ENCODE results near the gene RYK.

The RYK gene

GRCh38 chr3:134153761-134154160, 96.9 kb downstream of the RYK start:
- Histone ChIP-seq H3K27me3 (no peaks in the 10 kb centered on the region), H3K9me3 (no peaks in the 10 kb centered on the region), H3K36me3 (peaks cover 43% of the 10 kb centered on the region), H3K27ac (no peak overlapping the region), H3K4me1 (ENCODE audit: control insufficient read depth in 1 of 2, insufficient read depth in 1 of 2, low read depth in 1 of 2, low read length in 1 of 2) (no peaks in the 10 kb centered on the region), H3K4me3 (ENCODE audit: low read depth in 1 of 2, low read length in 1 of 2) (no peak overlapping the region)
- TF ChIP-seq CTCF (IDR thresholded peaks at IDR 0.05) = no peak

GRCh38 chr3:134150476-134150875, 100.2 kb downstream of the RYK start:
- Histone ChIP-seq H3K36me3 (peaks cover 21% of the 10 kb centered on the region), H3K9me3 (no peaks in the 10 kb centered on the region), H3K4me1 (ENCODE audit: control insufficient read depth in 1 of 2, insufficient read depth in 1 of 2, low read depth in 1 of 2, low read length in 1 of 2) (no peaks in the 10 kb centered on the region), H3K27me3 (no peaks in the 10 kb centered on the region), H3K27ac (no peak overlapping the region), H3K4me3 (ENCODE audit: low read depth in 1 of 2, low read length in 1 of 2) (no peak overlapping the region)
- no peak for TF ChIP-seq CTCF (IDR thresholded peaks at IDR 0.05)

- Histone ChIP-seq H3K36me3 (peaks cover 9% of the 10 kb centered on the region), H3K27me3 (no peaks in the 10 kb centered on the region)
- no peak for TF ChIP-seq CTCF (IDR thresholded peaks at IDR 0.05)
These were observed 101.4 kb downstream of the RYK start for GRCh38 chr3:134149286-134149685.

GRCh38 chr3:134148534-134148933, 102.1 kb downstream of the RYK start:
- no peaks in the 10 kb centered on the region for H3K9me3 ChIP-seq
- TF ChIP-seq CTCF (IDR thresholded peaks at IDR 0.05) = no peak
- H3K4me3 ChIP-seq (ENCODE audit: low read depth in 1 of 2, low read length in 1 of 2) = no peak overlapping the region
- H3K27me3 ChIP-seq = no peaks in the 10 kb centered on the region
- peaks cover 1% of the 10 kb centered on the region for H3K36me3 ChIP-seq
- no peak overlapping the region for H3K27ac ChIP-seq
- H3K4me1 ChIP-seq (ENCODE audit: control insufficient read depth in 1 of 2, insufficient read depth in 1 of 2, low read depth in 1 of 2, low read length in 1 of 2) = no peaks in the 10 kb centered on the region

More at GRCh38 chr3:134149286-134149685, 101.4 kb downstream of the RYK start:
- H3K4me1 ChIP-seq (ENCODE audit: control insufficient read depth in 1 of 2, insufficient read depth in 1 of 2, low read depth in 1 of 2, low read length in 1 of 2) = no peaks in the 10 kb centered on the region
- H3K27ac ChIP-seq = no peak overlapping the region
- H3K9me3 ChIP-seq = no peaks in the 10 kb centered on the region
- no peak overlapping the region for H3K4me3 ChIP-seq (ENCODE audit: low read depth in 1 of 2, low read length in 1 of 2)

GRCh38 chr3:134147411-134147810, 103.2 kb downstream of the RYK start:
- no peaks in the 10 kb centered on the region for H3K27me3 ChIP-seq
- H3K36me3 ChIP-seq = no peaks in the 10 kb centered on the region
- TF ChIP-seq CTCF (IDR thresholded peaks at IDR 0.05) = no peak
- H3K9me3 ChIP-seq = no peaks in the 10 kb centered on the region
- H3K4me3 ChIP-seq (ENCODE audit: low read depth in 1 of 2, low read length in 1 of 2) = no peak overlapping the region
- H3K27ac ChIP-seq = no peak overlapping the region
- no peaks in the 10 kb centered on the region for H3K4me1 ChIP-seq (ENCODE audit: control insufficient read depth in 1 of 2, insufficient read depth in 1 of 2, low read depth in 1 of 2, low read length in 1 of 2)

- no peaks in the 10 kb centered on the region for H3K4me1 ChIP-seq (ENCODE audit: control insufficient read depth in 1 of 2, insufficient read depth in 1 of 2, low read depth in 1 of 2, low read length in 1 of 2)
- TF ChIP-seq CTCF (IDR thresholded peaks at IDR 0.05) = no peak
- H3K27ac ChIP-seq = no peak overlapping the region
- H3K9me3 ChIP-seq = no peaks in the 10 kb centered on the region
- H3K36me3 ChIP-seq = no peaks in the 10 kb centered on the region
- no peaks in the 10 kb centered on the region for H3K27me3 ChIP-seq
- H3K4me3 ChIP-seq (ENCODE audit: low read depth in 1 of 2, low read length in 1 of 2) = no peak overlapping the region
These were observed 104.0 kb downstream of the RYK start for GRCh38 chr3:134146666-134147065.

All from neutrophil (primary cell).